Activated CD4-positive, alpha-beta T cell treated with anti-CD3 and anti-CD28 coated beads, Interleukin-2, amount 50 U/mL, for 24 hours (primary cell): ENCODE results near the gene FAAH.

Experiments used
- DNase-seq, 2 donors: peaks; one replicate each; pipeline ENCODE4 v3.0.0-alpha.2; 2020; ENCODE audit warnings: low read depth in 1 of 2, low spot score in 1 of 2

The FAAH gene

DNA sequence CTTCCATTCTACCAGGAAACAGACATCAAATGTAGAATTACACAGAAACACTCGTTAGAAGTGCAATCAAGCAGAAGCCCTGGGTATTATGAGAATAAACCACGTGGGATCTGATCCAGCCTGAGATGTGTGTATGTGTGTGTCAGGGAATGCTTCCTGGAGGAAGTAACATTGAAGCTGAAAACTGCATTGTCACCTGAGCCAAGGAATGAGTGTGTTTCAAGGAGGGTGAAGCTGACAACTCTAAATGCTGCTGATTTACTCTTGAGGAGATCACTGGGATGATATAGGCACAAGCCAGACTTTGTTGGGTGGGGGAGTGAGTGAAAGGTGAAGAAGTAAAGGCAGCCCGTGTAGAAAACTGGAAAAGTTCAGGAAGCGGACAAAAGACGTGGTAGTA is 27.6 kb downstream of the FAAH start:
- DNase-seq = no peak

DNA sequence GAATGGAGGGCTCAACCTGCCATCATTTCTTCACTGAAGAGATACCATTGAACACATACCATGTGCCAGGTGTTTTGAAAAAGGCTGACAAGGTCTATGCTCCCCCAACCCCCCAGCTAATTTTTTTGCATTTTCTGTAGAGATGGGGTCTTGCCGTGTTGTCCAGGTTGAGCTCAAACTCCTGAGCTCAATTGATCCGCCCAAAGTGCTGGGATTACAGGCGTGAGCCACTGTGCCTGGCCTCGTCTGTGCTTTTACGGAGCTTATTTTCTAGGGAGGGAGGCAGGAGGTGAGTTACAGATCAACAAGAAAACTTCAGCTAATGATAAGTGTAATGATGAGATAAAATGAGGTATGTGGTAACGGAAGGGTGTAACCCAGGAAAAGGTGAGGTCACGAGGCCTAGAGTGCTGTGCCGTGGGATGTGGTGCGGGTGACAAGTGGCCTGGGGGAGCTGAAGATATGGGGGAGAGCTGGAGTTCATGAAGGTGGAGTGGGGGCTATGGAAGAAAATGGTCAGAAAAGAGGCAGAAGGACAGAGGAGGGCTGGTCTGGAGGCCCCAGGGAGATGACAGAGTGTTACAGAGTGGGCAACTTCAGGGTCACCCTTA is 28.2 kb downstream of the FAAH start:
- DNase-seq = no peak

DNA sequence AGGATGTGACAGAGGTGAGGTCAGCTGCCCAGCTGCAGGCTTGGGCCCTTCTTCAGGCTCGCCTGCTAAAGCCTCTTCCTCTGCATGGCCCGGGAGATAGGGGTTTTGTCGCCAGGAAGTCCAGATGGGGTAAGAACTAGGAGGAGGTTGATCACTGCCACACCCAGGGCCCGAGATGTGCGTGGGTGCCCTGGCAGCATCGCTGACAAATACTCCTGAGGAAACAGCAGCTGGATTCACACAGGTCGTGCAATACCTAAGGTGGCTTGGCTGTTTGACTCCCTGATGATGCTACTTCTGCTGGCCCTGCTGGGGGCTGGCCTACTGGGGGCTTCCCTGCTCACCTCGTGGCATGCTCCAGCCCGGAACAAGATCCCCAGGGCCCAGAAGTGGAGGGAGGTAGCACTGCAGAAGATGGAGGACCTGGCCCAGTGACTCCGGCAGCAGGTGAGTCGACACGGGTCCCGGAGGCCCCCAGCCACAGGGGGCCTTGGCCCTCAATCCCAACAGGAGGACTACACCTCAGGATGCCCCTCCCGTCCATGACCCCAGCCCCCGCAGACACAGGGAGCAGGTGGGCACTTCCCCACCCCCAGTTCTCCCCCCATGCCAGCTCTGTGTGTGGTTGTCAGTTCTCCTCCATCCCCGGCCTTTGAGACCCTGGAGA is 29.6 kb downstream of the FAAH start:
- no peak for DNase-seq

DNA sequence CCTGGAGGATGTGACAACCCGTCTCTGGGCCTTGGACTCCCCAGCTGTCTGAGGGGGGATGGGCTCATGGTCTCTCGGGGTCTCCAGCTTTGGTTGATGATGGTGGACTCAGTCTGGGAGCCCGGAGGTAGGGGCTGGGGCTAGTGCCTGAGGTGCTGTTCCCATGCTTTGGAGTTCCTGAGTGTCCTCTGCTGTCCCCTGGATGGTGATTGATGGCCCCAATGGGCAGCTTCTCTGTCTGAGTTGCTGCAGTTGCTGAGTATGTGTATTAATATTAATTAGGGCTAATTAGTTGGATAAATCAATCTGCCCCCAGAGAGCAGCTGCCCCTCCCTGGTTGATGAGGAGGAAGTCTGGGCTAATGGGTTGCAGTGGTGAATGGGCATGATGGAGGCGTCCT is 30.6 kb downstream of the FAAH start:
- DNase-seq = no peak

DNA sequence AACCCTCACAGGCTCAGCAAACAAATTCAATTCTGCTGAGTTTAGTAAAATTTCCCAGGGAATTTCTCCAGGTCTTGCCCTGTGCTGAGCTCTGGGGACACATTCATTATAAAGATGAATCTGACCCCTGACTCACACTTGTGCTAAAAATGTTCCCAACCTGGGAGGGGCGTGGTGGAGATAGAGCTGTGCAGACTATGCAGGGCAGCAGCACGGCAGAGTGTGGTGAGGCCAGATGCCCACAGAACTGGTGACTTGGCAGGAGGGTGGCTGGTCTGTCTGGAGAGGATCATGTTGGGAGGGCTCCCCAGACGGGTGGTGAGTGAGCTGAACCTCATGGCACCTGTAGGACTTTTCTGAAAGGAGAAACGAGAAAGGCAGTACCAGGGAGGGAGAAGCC is 31.6 kb downstream of the FAAH start:
- DNase-seq = no peak

DNA sequence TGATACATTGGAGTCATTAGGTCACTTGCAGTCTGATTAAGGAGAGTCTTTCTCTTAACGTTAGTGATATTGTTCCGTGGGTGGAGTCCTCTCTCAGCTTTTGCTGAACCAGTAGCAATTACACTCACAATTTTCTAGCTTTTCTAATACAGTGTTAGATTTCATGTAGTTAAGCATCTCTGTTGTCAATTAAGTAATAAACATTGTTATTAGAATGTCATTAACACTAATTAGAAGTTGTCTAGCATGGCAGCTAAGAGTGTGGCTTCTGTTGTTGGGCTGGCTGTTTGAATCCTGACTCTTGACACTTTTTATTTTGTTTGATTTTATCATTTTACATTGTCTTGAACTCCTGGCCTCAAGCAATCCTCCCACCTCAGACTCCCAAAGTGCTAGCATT is 33.4 kb downstream of the FAAH start:
- no peak for DNase-seq

DNA sequence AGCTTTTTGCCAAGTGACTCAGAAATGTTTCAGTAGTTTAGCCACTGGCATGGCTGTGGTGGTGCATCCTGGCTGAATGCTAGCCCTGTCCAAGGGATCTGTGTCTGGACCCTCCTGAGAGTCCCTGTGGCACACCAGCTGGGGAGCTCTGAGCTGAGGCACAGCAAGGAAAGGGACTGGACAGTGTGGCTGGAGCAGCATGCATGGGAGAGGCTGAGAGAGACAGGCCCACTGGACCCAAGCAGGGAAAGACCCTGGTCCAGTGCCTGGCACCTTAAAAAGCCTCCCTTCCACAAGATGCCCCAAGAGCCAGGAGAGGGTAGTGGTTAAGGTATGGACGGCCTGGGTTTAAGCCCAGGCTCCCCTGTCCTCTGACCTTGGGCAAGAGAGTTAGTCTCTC is 35.3 kb downstream of the FAAH start:
- DNase-seq = no peak

DNA sequence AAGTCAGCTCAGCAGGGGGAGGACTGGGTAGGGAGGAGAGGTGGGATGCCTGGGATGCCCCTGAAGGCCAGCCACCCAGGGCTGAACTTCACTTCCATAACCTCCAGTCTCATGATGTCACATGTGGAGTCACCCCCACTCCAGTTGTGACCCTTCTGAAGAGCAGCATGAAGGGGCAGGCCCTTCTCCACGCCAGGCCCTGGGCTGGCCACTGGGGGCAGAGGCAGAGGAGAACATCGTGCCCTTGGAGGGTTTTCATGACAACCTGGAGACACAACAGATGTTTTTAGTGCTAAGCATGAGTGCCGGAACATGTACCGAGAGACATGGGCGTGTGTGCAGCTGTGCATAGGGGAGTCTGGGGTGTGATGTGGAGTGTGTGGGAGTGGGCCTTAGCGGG is 37.6 kb downstream of the FAAH start:
- no peak for DNase-seq

DNA sequence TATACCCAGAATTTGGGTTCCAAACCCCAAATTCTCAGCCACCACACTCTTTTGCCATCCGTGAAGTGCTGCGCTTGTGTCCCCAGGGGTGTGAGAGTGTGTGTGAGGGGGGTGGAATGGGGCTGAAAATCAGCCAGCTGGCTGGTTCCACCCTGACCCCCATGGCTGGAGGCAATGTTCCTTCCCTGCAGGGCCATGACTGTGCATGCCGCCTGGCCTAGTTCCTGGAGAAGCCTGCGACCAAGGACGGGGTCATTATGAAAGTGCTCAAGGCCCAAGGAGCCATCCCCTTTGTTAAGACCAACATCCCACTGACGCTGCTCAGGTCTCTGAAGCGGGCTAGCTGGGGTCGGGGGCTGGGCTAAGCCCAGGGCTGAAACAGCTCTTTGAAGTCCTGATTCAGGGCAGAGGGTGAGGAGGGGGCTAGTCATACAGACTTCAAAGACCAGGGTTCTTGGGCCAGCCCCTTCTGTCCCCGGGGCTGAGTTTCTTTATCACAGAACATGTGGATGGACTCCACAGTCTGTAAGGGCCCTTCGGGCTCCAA is 38.7 kb downstream of the FAAH start:
- DNase-seq = no peak

DNA sequence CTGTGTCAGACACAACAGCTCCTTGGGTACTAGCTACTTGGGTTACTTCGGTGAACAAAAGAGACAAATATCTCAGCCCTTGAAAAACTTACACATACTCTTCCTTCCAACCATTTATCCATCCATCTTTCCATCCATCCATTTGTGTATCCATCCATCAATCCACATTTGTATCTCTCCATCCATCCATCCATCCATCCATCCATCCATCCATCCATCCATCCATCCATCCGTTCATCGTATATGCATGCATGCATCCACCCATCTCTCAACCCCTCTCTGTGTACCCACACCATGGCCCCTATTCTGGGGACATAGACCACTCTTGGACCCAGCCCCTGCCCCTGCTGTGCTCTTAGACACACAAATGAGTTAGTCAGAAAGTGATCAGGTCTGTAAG is 40.2 kb downstream of the FAAH start:
- DNase-seq = no peak

DNA sequence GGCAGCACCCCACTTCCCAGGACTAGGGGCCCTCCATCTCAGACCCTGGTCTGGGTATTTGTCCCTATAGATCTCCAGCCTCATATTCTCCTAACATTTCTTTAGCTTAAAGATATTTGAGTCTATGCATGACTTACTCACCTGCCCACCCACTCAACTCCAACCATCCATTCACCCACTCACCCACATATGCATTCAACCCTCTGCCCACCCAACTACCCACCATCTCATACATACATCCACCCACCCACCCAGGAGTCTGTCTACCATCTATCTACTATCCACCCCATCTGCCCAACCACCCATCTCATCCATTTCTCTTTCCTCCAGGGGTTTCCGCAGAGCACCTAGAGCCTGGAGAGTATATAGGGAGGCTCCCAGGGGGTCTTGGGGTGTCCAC is 42.7 kb downstream of the FAAH start:
- DNase-seq = no peak

DNA sequence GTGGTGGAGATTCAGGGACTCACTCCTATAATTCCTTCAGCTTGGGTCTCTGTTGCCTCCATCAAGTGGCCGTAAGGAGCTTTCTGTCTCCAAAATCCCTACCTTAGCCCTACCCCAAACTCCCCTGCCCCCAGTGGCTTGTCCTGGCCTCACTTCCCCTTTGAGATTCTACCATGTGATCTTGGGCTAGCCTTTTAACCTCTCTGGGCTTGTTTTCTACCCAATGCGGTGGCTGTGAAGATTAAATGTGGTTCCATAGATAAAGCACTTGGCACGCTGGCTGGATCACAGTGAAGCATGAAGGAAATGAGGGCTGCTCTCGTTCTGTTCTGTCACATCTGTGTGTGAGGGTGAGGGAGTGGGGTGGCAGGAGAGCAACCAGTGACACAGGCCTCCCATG is 43.6 kb downstream of the FAAH start:
- no peak for DNase-seq

DNA sequence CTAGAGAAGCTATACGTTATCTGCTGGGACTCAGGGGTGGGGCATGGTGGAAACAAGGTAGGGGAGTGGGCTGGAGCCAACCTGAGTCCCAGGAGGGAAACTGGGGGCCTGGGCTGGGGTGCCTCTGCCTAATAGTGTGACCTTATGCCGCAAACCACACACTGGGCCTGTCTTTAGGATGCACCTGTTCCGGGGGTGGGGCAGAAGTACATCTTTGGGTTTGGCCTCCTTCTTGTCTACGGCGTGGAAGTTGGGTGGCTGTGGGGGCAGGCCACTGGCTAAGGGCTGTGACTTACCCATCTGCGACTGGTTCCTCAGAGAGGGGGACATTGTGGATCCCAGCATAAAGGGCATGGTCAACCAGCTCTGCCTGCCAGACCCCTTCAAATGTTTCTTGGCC is 44.2 kb downstream of the FAAH start:
- DNase-seq = no peak

DNA sequence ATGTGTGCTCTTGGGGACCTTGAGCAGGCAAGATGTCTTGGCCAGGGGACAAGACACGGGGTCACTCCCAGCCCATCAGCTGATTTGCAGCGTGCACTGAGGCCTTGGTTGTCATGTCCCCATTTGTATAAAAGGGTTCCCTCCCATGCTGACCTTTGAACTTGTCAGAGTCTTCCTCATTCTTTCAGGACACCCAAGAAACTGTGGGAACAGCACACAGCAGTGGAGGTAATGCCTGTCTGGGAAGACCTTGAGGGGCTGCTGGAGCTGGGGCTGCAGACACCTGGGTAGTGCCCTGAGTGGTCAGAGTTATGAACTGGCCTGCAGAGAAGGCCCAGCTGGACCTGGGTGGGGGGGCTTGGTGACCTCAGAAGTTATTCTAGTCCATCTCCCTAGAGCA is 46.4 kb downstream of the FAAH start:
- DNase-seq = no peak

DNA sequence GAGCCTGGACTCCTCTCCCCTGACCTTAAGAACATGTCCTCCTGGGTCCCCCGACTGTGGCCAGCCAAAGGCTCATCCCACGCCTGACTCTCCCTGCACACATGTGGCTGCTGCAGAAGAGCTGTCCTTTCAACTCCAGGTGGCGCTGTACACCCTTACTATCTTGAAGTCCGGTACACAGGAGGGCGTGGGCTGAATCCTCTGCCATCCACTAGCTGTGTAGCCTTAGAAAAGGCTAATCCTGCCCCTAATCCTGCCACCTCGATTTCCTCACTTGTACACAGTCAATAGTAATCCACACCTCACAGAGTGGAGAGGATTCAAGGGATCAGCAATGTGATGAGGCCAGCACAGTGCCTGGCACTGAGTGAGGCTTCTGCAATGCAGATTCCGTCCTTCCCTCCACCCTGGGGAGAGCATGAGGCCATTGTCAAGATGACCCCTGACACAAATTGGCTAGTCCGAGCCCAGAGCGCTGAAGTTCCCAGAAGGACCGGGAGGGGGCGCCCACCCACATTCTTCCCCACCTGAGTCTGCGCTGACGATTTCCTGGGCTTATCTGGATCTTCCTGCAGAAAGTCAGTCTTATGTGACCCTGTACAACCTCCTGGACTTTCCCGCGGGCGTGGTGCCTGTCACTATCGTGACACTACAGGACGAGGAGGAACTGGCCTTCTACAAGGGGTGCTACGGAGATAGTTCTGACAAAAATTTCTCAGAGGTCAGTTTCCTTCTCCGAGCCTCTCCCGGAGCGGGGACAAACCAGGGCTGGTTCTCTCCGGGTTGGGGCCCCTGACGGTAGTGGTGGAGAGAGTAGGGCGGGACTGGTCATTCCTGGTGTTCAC is 48.4 kb downstream of the FAAH start:
- peak; percentile 47 to 64 for DNase-seq

DNA sequence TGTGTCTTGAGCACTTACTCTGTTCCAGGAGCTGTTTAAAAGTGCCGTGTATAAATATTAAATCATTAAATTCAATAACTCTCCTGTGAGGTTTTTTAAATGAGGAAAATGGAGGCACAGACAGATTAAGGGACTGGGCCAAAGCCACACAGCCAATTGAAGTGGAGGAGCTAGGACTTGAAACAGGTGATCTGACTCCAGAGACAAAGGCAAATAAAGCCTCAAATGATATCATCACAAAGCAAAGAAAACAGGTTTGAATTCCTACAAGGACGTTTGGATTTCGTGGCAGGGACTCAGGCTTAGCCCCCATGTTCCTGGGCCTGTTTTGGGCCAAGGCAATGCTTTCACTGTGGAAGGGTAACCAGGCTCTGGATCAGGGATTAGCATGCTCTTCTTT is 50.3 kb downstream of the FAAH start:
- DNase-seq = no peak

DNA sequence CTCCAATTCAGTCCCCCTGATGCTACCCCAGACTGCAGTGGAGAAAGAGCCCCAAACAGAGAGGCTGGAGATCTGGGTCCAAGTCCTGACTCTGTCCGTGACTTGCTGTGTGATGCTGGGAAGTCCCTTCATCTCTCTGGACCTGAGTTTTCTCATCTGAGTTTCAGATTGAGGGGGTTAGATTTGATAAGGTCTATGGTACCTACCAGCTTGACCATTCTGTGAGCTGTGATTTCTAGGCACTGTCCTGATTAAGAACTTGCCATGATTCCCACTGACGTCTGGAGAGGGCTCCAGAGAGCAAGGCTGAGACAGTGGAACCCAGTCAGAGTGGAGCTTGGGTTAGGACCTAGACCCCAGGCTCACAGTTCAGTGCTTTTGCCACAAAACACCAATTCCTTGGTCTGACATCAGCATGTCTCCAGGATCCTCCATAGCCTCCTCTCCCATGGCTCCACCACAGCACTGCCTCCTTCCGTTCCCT is 51.7 kb downstream of the FAAH start:
- no peak for DNase-seq

DNA sequence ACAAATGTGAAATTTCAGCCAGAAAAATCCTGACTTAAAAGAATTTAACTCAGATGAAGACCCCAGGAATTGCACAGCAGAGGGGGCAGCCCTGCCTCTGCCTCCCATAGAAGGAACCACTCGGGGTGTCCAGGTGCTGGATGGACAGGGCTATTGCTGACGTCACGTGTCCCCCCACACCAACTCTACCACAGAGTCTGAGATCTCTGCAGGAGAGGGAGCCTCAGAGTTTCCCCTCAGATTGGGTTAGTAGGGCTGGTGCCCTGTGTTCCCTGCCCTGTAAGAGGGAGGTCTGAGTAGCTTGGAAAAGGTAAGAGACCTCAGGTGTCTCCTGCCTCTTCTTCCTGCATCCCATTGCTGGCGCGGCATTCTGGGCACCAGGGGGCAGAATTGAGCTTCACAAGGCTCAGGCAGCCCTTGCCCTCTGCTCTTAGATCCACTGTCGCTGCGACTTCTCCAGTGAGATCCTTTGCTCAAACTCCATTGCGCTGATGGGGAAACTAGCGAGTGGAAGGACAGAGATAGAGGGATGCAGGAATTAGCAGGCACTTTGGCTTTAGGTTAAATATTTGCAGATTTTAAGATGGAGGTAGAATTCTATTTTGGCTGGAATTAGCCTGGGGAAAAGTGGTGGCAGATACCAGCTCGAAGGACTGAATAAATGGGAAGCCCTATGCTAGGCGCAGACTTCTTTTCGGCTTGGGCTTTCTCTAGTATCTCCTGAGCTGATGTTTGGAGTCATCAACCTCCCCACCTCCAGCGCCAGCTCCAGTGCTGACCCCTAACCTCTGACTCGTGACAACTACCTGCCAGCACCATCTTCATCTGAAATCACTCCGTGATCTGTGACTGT is 52.8 kb downstream of the FAAH start:
- DNase-seq = peak; percentile 63 to 74

DNA sequence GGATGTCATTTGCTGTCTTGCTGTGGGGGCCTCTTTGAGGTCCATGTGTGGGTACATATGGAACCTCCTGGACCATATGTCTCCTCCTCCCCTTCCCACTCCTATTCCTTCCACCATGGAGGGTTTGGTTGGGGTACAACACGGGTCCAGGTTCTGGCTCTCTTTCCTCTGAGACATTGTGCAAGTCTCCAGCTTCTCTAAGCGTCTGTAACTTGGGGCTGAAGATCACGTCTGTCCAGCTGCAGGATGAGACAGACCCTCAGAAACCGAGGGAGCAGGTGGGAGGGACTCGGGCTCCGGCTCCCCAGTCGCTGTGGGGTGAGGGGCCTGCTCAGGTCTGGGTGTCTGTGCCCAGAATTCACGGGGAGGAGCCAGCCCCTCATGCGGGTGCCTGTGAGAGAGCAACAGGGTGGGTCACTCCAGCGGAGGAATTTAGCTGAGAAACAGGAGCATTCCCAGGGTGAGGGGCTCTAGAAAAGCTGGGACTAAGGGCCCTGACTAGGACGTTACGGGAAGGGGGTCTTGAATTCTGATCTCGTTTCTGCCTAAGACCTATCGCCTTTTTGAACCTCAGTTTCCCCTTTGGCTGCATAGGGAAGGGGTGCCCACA is 53.5 kb downstream of the FAAH start:
- DNase-seq = no peak

DNA sequence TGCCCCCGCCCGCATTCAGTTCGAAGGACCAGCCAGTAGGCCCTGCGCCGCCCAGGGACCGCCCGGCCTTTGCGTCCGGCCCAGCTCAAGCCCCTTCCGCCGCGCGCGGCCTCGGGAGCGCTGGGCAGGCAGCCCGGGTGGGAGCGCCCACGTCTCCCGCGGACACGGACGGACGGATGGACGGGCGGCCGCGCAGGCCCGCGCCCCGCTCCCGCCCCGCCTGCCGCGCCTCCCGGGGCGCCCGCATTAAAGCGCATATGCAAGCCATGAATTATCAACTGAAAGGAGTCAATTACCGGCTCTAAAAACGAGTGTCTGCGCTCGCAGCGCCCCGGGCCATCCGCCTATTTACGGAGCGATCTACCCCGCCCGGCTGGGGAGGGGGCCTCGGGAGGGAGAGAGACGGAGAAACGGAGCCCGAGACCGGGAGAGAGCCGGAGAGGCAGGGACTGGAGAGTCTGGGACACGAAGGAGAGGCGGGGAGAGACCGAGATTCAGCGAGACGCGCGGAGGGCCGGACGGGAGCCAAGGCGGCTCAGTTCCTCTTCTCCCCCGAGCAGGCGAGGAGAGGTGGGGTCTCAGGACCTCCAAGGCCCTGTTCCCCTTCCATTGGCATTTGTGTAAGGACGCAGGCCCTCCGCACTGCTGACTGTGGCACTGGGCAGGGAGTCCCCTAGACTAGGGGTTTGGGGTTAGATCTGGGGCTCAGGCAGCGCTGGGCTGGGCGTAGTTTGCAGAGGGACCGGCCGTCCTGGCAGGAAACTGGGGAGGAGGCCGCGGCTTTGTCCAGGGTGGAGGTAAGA is 54.2 kb downstream of the FAAH start:
- no peak for DNase-seq
